ENCODE data around the gene ZP4.

ZP4 gene

GRCh38 chr1:237913345-237913744 lies 22.6 kb upstream of the ZP4 start:
- TF ChIP-seq, protein P1, sequence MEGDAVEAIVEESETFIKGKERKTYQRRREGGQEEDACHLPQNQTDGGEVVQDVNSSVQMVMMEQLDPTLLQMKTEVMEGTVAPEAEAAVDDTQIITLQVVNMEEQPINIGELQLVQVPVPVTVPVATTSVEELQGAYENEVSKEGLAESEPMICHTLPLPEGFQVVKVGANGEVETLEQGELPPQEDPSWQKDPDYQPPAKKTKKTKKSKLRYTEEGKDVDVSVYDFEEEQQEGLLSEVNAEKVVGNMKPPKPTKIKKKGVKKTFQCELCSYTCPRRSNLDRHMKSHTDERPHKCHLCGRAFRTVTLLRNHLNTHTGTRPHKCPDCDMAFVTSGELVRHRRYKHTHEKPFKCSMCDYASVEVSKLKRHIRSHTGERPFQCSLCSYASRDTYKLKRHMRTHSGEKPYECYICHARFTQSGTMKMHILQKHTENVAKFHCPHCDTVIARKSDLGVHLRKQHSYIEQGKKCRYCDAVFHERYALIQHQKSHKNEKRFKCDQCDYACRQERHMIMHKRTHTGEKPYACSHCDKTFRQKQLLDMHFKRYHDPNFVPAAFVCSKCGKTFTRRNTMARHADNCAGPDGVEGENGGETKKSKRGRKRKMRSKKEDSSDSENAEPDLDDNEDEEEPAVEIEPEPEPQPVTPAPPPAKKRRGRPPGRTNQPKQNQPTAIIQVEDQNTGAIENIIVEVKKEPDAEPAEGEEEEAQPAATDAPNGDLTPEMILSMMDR (IDR thresholded peaks at IDR 0.05; ENCODE audit: borderline replicate concordance, insufficient read depth, low read depth, low read length) = no peak
- no peak overlapping the region for H3K4me3 ChIP-seq (ENCODE audit: low read depth, low read length)

GRCh38 chr1:237911911-237912310 lies 21.2 kb upstream of the ZP4 start:
- TF ChIP-seq, protein P1 (IDR thresholded peaks at IDR 0.05; ENCODE audit: borderline replicate concordance, insufficient read depth, low read depth, low read length) = no peak
- H3K4me3 ChIP-seq (ENCODE audit: low read depth, low read length) = no peak overlapping the region

DNA sequence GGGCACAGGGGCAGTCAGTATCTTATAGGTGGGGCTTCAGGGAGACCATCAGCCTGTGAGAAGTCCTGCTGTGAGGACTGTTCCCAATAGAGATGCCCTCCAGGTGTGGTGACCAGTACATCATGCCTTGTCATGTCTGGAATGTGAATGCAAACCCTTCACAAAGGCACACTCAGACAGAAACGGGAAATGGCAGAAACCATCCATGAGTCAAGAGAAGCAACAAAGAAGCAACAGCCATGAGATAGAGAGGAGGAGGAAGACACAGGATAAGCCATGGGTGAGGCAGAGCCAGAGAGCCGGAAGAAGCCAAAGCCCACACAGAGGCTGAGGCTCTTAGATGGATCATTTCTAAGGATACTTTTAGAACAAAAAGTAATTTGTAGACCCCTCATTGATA lies 20.1 kb upstream of the ZP4 start:
- TF ChIP-seq, protein P1 (IDR thresholded peaks at IDR 0.05; ENCODE audit: borderline replicate concordance, insufficient read depth, low read depth, low read length) = no peak
- H3K4me3 ChIP-seq (ENCODE audit: low read depth, low read length) = no peak overlapping the region

DNA sequence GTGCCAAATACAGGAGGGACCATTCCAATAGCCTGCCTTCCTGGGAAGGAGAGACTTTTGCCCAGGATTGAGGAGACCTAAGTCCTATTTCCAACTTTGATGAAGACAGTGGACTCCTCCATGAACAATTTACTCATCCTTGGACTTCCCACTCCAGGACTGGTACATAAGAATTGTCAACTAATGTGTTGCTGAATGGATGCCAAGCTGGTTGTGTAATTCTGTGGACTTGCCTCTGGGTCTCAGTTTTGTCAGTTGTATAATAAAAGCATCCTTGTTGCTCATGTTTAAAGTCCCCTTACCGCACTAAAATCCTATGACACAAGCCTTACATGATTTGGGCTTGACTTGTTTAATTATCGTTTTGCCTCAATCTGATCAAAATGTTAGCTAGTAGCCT lies 13.2 kb upstream of the ZP4 start:
- TF ChIP-seq, protein P1 (IDR thresholded peaks at IDR 0.05; ENCODE audit: borderline replicate concordance, insufficient read depth, low read depth, low read length) = no peak

DNA sequence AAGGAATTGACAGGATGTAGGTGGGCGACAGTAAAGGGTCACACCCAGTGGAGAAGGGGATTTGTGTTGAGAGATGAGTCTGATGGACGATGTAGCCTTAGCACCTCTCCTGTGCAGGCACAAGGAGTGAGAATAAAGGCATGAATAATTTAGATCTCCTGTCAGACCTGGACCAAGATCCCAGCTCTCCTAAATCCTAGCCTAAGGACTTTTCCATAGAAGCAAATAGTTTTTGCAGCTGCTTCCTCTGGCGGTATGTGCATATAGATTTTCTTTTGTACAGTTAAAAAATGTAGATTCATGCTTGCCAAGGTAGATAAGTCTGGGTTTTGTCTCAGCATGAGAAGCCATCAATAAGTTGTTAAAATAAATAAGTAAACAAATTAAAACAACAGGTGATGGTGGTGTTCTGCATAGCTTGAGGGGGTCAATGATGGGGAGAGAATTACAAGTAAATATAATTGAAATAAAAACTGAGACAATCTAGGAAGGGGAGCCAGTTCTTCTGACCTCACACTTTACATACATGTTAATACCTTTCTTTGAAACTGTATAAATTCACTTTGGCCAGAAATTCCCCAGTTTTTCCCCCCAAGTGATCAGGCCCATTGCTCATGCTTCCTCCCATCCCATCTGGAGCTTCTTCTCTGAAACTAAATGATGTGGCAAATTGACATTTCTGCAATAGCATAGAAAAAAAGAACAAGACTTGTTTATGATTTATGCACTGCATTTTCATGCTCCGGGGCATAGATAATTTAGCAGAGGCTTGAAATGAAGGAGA lies 12.4 kb upstream of the ZP4 start:
- H3K4me3 ChIP-seq (ENCODE audit: low read depth, low read length) = no peak overlapping the region
- TF ChIP-seq, protein P1 (IDR thresholded peaks at IDR 0.05; ENCODE audit: borderline replicate concordance, insufficient read depth, low read depth, low read length) = no peak

More for the DNA sequence above, 13.2 kb upstream of the ZP4 start:
- no peak overlapping the region for H3K4me3 ChIP-seq (ENCODE audit: low read depth, low read length)

DNA sequence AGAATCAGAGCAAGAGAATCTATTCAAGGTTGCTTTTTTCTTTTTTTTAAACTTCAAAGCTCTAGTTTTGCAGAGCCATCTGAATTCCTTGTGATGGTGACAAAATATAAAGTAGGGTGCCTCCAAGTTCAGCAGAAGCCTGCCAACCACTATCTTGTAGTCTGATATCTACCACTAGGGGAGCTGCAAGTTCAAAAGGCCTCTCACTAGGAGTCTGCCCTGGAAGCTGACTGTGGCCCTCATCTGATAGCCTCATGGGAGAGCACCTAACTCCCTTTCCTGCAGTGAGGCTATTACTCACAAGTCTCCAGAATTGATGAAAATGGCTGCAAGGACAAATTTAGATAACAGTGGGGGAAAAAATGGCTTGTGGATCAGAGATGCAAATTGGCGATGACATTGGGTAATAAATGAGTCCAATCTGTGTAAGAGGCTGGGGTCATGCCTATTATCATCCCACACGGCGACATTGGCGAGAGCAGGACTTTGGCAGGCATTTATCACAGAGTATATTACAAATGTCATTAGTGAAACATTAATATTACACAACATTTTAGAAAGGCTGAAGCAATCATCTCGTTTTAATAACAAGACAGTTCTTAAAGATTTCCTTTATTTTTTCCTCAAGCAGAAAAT lies 10.7 kb upstream of the ZP4 start:
- no peak overlapping the region for H3K4me3 ChIP-seq (ENCODE audit: low read depth, low read length)
- TF ChIP-seq, protein P1 (IDR thresholded peaks at IDR 0.05; ENCODE audit: borderline replicate concordance, insufficient read depth, low read depth, low read length) = peak; percentile 51; the same call in 1 of the 2 replicates

- H3K4me3 ChIP-seq (ENCODE audit: low read depth, low read length) = no peak overlapping the region
- TF ChIP-seq, protein P1 (IDR thresholded peaks at IDR 0.05; ENCODE audit: borderline replicate concordance, insufficient read depth, low read depth, low read length) = no peak
Observed at GRCh38 chr1:237895630-237896029, 4.9 kb upstream of the ZP4 start.
